ENCODE data around the gene MICAL3.

MICAL3 gene

DNA sequence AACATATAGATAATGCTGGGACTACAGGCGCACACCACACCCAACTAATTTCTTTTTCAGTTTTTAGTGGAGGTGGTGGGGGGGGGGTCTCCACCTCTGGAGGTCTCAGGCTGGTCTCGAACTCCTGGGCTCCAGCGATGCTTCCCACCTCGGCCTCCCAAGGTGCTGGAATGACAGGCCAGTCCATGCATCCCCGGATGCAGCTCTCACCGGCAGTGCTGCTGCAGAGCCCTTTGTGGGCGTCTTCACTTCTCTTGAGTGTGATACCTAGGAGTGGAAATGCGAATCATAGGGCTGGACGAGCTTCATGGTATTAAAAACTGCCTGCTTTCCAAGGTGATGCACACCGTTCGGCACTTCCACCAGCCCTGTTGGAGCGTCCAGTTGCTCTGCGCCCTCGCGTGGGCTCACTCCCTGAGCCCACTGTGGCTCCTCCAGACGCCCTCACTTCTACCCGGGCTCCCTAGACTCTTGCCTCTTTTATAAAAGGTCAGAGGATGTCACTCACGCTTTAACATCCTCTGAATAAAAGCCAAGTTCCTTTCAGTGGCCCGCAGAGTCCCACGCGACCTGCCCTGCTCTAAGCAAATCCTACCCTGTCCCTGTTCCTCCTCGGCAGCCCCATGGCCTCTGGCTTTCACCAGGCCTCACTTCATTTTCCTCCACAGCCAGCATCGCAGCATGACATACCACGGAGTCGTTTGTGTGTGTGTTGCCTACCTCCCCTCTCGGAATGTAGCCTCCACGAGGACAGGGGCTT, 249.3 kb downstream of the MICAL3 start:
- no peak overlapping the region for H3K4ac ChIP-seq (ENCODE audit: low read depth, low read length)
- H4K5ac ChIP-seq (ENCODE audit: low read length): no peak overlapping the region
- H3K18ac ChIP-seq (ENCODE audit: low read length): no peak overlapping the region
- peak overlapping the region; percentile 12 for H3K56ac ChIP-seq (ENCODE audit: low read length)
- no peak overlapping the region for H3K4me2 ChIP-seq (ENCODE audit: low read length)
- no peak overlapping the region for H3K27ac ChIP-seq (ENCODE audit: low read depth, low read length)
- no peaks in the 10 kb centered on the region for H3K27me3 ChIP-seq (ENCODE audit: insufficient read depth, low read length, poor library complexity)
- H3K4me1 ChIP-seq (ENCODE audit: control insufficient read depth, low read depth, low read length): peaks cover 7% of the 10 kb centered on the region
- H2AK5ac ChIP-seq (ENCODE audit: low read length): no peak overlapping the region
- no peaks in the 10 kb centered on the region for H3K36me3 ChIP-seq (ENCODE audit: control insufficient read depth, insufficient read depth, low read length)
- H3K4me3 ChIP-seq (ENCODE audit: low read length): no peak overlapping the region
- H2BK5ac ChIP-seq (ENCODE audit: low read length): no peak overlapping the region
- no peak overlapping the region for H3K9ac ChIP-seq (ENCODE audit: low read length)
- no CpG with 5 or more reads among the region's 27 CpGs for WGBS (ENCODE audit: extremely low coverage, insufficient coverage, low lambda C conversion rate)
- no peak overlapping the region for H4K8ac ChIP-seq (ENCODE audit: low read depth, low read length)
- H3K79me2 ChIP-seq (ENCODE audit: control insufficient read depth, insufficient read depth, low read length): peaks cover 11% of the 10 kb centered on the region
- H2BK15ac ChIP-seq (replicated peaks; ENCODE audit: low read depth): no peak overlapping the region
- no peak overlapping the region for H3K23ac ChIP-seq (ENCODE audit: low read length)
- no peak for DNase-seq
- peaks cover 9% of the 10 kb centered on the region for H3K79me1 ChIP-seq (ENCODE audit: low read length)
- no peak overlapping the region for H2BK120ac ChIP-seq (ENCODE audit: low read depth, low read length)

DNA sequence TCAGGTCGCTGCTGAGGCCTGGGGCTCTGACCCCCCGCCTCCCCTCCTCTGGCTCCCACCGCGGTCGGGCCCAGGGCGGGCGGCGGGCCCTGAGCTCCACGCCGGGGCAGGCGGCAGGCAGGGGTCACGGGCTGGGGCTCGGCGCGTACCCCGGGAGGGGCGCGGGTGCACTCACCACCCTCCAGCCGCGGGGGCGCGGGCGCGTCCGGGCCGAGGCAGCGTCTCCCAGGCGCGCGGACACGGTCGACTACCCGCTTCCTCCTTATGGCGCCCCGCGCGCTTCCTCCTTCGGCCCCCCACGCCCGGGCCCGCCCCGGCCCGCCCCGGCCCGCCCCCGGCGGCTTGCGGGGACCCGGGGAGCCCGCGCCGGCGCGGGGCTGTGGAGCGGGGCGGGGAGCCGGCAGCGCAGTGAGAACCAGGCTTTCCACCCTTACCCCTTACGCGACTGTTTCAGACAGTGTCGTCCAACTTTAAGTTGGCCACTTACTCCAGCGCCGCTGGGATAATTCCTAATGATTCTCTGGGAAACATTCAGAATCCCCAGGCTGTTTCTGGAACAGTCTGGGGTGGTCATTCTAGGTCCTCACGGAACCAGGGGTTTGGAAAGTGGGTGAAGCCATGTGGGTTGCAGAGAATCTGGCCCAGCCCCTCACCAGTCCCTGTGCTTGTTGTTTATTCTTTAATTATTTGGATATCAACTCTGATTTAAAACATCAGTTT, 250.0 kb downstream of the MICAL3 start, which contains the start of gene BID:
TSS of gene BID (minus strand) at position 264 of the 720 bp plus-strand sequence. CDS start 24,353 bp downstream, outside the sequence.
- Histone ChIP-seq H3K27me3 (ENCODE audit: insufficient read depth, low read length, poor library complexity) (no peaks in the 10 kb centered on the region), H3K18ac (ENCODE audit: low read length) (peak within 1 kb of the TSS; percentile 72), H3K23ac (ENCODE audit: low read length) (peak within 1 kb of the TSS; percentile 66), H2BK120ac (ENCODE audit: low read depth, low read length) (no peak within 1 kb of the TSS), H3K4me3 (ENCODE audit: low read length) (peak within 1 kb of the TSS; percentile 51), H3K9ac (ENCODE audit: low read length) (peak within 1 kb of the TSS; percentile 83), H3K27ac (ENCODE audit: low read depth, low read length) (no peak within 1 kb of the TSS), H3K56ac (ENCODE audit: low read length) (peak within 1 kb of the TSS; percentile 91), H3K4ac (ENCODE audit: low read depth, low read length) (peak within 1 kb of the TSS; percentile 44), H3K79me1 (ENCODE audit: low read length) (peaks cover 9% of the 10 kb centered on the region), H3K36me3 (ENCODE audit: control insufficient read depth, insufficient read depth, low read length) (no peaks in the 10 kb centered on the region), H4K5ac (ENCODE audit: low read length) (no peak within 1 kb of the TSS), H2BK15ac (replicated peaks; ENCODE audit: low read depth) (no peak within 1 kb of the TSS), H3K4me1 (ENCODE audit: control insufficient read depth, low read depth, low read length) (peaks cover 7% of the 10 kb centered on the region), H2BK5ac (ENCODE audit: low read length) (no peak within 1 kb of the TSS), H3K79me2 (ENCODE audit: control insufficient read depth, insufficient read depth, low read length) (peaks cover 14% of the 10 kb centered on the region), H4K8ac (ENCODE audit: low read depth, low read length) (no peak within 1 kb of the TSS), H2AK5ac (ENCODE audit: low read length) (no peak within 1 kb of the TSS), H3K4me2 (ENCODE audit: low read length) (peak within 1 kb of the TSS; percentile 91)
- DNase-seq: no peak
- WGBS (ENCODE audit: extremely low coverage, insufficient coverage, low lambda C conversion rate): no CpG with 5 or more reads among the region's 64 CpGs

DNA sequence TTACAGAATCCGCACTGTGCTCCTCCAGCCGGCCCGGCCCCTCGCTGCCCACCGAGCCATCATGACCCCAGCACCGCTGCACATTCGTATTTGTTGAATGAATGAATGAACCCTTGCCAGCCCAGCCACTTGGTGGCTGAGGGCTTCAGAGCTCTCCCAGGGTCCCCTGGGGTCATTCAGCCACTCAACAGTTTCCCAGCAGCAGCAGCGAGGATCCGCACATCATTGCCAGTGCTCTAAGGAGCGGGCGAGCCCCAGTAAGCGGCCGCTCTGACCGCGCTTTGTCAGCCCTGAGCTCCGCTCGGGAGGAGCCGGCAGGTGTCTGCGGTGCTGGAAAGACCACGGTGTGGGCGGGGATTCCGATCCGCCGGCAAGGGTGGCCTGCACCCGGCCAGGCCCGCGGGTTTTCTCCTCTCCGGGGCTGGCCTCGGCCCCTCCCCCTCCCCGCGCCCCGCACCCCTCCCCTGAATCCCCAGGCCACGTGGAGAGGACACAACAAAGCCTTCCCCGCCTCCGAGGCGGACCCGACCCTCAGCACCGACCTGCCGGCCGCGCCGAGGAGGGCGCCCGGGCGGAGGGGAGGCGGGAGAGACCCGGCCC, 250.7 kb downstream of the MICAL3 start:
- Histone ChIP-seq H2BK120ac (ENCODE audit: low read depth, low read length) (no peak overlapping the region), H3K27ac (ENCODE audit: low read depth, low read length) (no peak overlapping the region), H3K4me1 (ENCODE audit: control insufficient read depth, low read depth, low read length) (peaks cover 7% of the 10 kb centered on the region)

DNA sequence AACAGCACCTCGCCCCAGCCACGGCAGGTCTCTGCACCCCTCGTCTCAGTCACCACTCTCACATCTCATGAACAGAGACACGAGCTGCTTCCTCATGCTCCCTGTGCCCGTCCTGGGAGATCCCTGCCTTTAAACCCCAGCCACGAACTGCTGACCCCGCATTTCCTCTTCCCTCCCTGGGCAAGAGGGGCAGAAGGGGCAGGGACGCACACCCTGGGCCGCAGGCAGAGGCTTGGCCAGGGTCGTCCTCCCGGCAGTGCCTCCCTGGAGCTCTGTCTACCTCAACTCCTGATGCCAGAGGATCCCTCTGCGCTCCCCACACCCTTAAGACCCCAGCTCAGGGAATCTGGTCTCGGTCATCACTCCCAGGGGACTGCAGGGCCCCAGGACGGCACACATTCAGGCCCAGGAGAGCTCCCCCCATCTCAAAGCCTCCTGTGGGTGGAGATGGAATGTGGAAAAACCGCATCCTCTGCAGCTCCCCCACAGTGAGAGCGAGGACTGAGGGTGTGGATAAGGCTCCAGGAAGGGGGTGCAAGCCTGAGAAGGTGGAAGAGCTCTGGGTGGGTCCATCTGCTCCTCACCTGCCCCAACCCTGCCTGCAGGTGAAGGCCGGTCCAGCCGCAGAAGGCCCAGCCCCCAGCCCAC, 251.3 kb downstream of the MICAL3 start:
- H2BK120ac ChIP-seq (ENCODE audit: low read depth, low read length): no peak overlapping the region
- WGBS (ENCODE audit: extremely low coverage, insufficient coverage, low lambda C conversion rate): no CpG with 5 or more reads among the region's 18 CpGs
- peak overlapping the region; percentile 70 for H3K9ac ChIP-seq (ENCODE audit: low read length)
- H2AK5ac ChIP-seq (ENCODE audit: low read length): no peak overlapping the region
- no peak overlapping the region for H3K4me3 ChIP-seq (ENCODE audit: low read length)
- H3K79me1 ChIP-seq (ENCODE audit: low read length): peaks cover 10% of the 10 kb centered on the region
- no peak overlapping the region for H3K4ac ChIP-seq (ENCODE audit: low read depth, low read length)
- H3K27me3 ChIP-seq (ENCODE audit: insufficient read depth, low read length, poor library complexity): no peaks in the 10 kb centered on the region
- no peak overlapping the region for H2BK15ac ChIP-seq (replicated peaks; ENCODE audit: low read depth)
- peak overlapping the region; percentile 91 for H3K4me2 ChIP-seq (ENCODE audit: low read length)
- DNase-seq: no peak
- H3K23ac ChIP-seq (ENCODE audit: low read length): peak overlapping the region; percentile 66
- no peak overlapping the region for H3K18ac ChIP-seq (ENCODE audit: low read length)
- H2BK5ac ChIP-seq (ENCODE audit: low read length): no peak overlapping the region
- no peak overlapping the region for H3K27ac ChIP-seq (ENCODE audit: low read depth, low read length)
- peaks cover 7% of the 10 kb centered on the region for H3K4me1 ChIP-seq (ENCODE audit: control insufficient read depth, low read depth, low read length)
- peak overlapping the region; percentile 91 for H3K56ac ChIP-seq (ENCODE audit: low read length)
- H4K5ac ChIP-seq (ENCODE audit: low read length): no peak overlapping the region
- H3K36me3 ChIP-seq (ENCODE audit: control insufficient read depth, insufficient read depth, low read length): no peaks in the 10 kb centered on the region
- H4K8ac ChIP-seq (ENCODE audit: low read depth, low read length): no peak overlapping the region
- peaks cover 16% of the 10 kb centered on the region for H3K79me2 ChIP-seq (ENCODE audit: control insufficient read depth, insufficient read depth, low read length)

More for the DNA sequence above, 250.7 kb downstream of the MICAL3 start:
- Histone ChIP-seq H3K4me2 (ENCODE audit: low read length) (peak overlapping the region; percentile 91), H3K36me3 (ENCODE audit: control insufficient read depth, insufficient read depth, low read length) (no peaks in the 10 kb centered on the region), H4K5ac (ENCODE audit: low read length) (no peak overlapping the region), H3K18ac (ENCODE audit: low read length) (peak overlapping the region; percentile 72), H3K56ac (ENCODE audit: low read length) (peak overlapping the region; percentile 91), H2BK5ac (ENCODE audit: low read length) (no peak overlapping the region), H4K8ac (ENCODE audit: low read depth, low read length) (no peak overlapping the region), H2AK5ac (ENCODE audit: low read length) (no peak overlapping the region), H3K79me2 (ENCODE audit: control insufficient read depth, insufficient read depth, low read length) (peaks cover 16% of the 10 kb centered on the region), H3K27me3 (ENCODE audit: insufficient read depth, low read length, poor library complexity) (no peaks in the 10 kb centered on the region), H3K79me1 (ENCODE audit: low read length) (peaks cover 10% of the 10 kb centered on the region), H3K4me3 (ENCODE audit: low read length) (peak overlapping the region; percentile 51), H2BK15ac (replicated peaks; ENCODE audit: low read depth) (no peak overlapping the region), H3K9ac (ENCODE audit: low read length) (peak overlapping the region; percentile 83), H3K23ac (ENCODE audit: low read length) (peak overlapping the region; percentile 66), H3K4ac (ENCODE audit: low read depth, low read length) (peak overlapping the region; percentile 44)
- peak; percentile 76 for DNase-seq
- no CpG with 5 or more reads among the region's 47 CpGs for WGBS (ENCODE audit: extremely low coverage, insufficient coverage, low lambda C conversion rate)

DNA sequence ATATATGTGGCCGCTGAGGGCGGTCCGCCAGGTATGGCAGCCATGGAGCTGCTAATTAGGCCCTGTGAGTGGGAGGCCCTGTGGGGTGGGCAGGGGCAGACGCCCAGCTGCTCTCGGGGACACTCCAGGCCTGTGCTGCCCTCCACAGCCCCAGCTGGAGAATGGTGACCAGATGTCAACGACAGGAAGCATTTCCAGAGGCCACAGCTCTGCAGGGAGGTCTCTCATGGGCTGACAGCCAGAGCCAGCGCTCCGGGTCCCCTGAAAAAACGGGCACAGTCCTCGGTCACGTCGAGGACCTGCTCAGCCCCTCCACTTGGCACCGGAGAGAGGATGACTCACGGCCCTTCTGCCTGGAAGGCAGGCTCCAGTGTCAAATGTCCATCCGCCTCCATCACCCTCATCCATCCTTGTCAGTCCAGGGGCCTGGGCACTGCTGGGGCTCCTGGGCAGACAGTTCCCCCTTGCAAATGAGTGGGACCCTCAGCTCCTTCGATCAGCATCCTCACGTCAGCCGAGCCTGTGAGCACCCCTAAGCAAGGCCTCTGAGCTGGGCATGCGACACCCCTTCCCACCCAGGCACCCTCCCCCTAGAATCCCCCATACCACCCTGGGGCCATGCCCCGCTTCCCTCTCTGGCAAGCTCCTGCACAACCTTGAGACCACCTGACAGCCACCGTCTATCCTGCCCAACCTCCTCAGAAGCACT, 252.0 kb downstream of the MICAL3 start:
- H2BK120ac ChIP-seq (ENCODE audit: low read depth, low read length): no peak overlapping the region
- no peak overlapping the region for H3K27ac ChIP-seq (ENCODE audit: low read depth, low read length)
- H3K4me2 ChIP-seq (ENCODE audit: low read length): no peak overlapping the region
- H3K79me1 ChIP-seq (ENCODE audit: low read length): peaks cover 10% of the 10 kb centered on the region
- peaks cover 16% of the 10 kb centered on the region for H3K79me2 ChIP-seq (ENCODE audit: control insufficient read depth, insufficient read depth, low read length)
- H3K27me3 ChIP-seq (ENCODE audit: insufficient read depth, low read length, poor library complexity): no peaks in the 10 kb centered on the region
- H3K4me3 ChIP-seq (ENCODE audit: low read length): no peak overlapping the region
- WGBS (ENCODE audit: extremely low coverage, insufficient coverage, low lambda C conversion rate): no CpG with 5 or more reads among the region's 21 CpGs
- peak overlapping the region; percentile 70 for H3K9ac ChIP-seq (ENCODE audit: low read length)
- no peaks in the 10 kb centered on the region for H3K36me3 ChIP-seq (ENCODE audit: control insufficient read depth, insufficient read depth, low read length)
- no peak overlapping the region for H3K4ac ChIP-seq (ENCODE audit: low read depth, low read length)
- no peak overlapping the region for H2BK15ac ChIP-seq (replicated peaks; ENCODE audit: low read depth)
- H2AK5ac ChIP-seq (ENCODE audit: low read length): no peak overlapping the region
- H4K5ac ChIP-seq (ENCODE audit: low read length): no peak overlapping the region
- no peak for DNase-seq
- H3K23ac ChIP-seq (ENCODE audit: low read length): peak overlapping the region; percentile 45
- H3K18ac ChIP-seq (ENCODE audit: low read length): no peak overlapping the region
- H3K4me1 ChIP-seq (ENCODE audit: control insufficient read depth, low read depth, low read length): peaks cover 7% of the 10 kb centered on the region
- H4K8ac ChIP-seq (ENCODE audit: low read depth, low read length): no peak overlapping the region
- no peak overlapping the region for H2BK5ac ChIP-seq (ENCODE audit: low read length)
- peak overlapping the region; percentile 91 for H3K56ac ChIP-seq (ENCODE audit: low read length)

Data from mesendoderm (in vitro differentiated cells).